Ishikawa (cell line): ENCODE data around the gene PAQR6.

Experiments used
- CEBPB ChIP-seq: IDR thresholded peaks from 2 replicates; pipeline ENCODE4 v1.6.1; 2012
- CREB1 ChIP-seq: IDR thresholded peaks from 2 replicates; pipeline ENCODE4 v1.6.1; 2012; ENCODE audit warnings: low read depth
- EGR1 ChIP-seq: IDR thresholded peaks from 2 replicates; pipeline ENCODE4 v1.6.1; 2012
- EP300 ChIP-seq: IDR thresholded peaks from 2 replicates; pipeline ENCODE4 v1.6.1; 2012; ENCODE audit warnings: borderline replicate concordance
- FOXM1 ChIP-seq: IDR thresholded peaks from 2 replicates; pipeline ENCODE4 v1.6.1; 2012; ENCODE audit warnings: low read depth, borderline replicate concordance
- NFIC ChIP-seq: IDR thresholded peaks from 2 replicates; pipeline ENCODE4 v1.6.1; 2012
- RAD21 ChIP-seq: IDR thresholded peaks from 2 replicates; pipeline ENCODE4 v1.6.1; 2012; ENCODE audit warnings: low read depth
- TAF1 ChIP-seq: IDR thresholded peaks from 2 replicates; pipeline ENCODE4 v1.6.1; 2012; ENCODE audit warnings: low read depth, mild to moderate bottlenecking
- TCF12 ChIP-seq: IDR thresholded peaks from 2 replicates; pipeline ENCODE4 v1.6.1; 2012; ENCODE audit warnings: low read depth
- TEAD4 ChIP-seq: IDR thresholded peaks from 2 replicates; pipeline ENCODE4 v1.6.1; 2012
- USF1 ChIP-seq: IDR thresholded peaks from 2 replicates; pipeline ENCODE4 v1.6.1; 2012
- YY1 ChIP-seq: IDR thresholded peaks from 2 replicates; pipeline ENCODE4 v1.6.1; 2012; ENCODE audit warnings: low read depth
- ZBTB7A ChIP-seq: IDR thresholded peaks from 2 replicates; pipeline ENCODE4 v1.6.1; 2012; ENCODE audit warnings: low read depth
- TF ChIP-seq, protein P1 (sequence below): IDR thresholded peaks from 2 replicates; pipeline ENCODE4 v1.6.1; 2012; ENCODE audit warnings: low read depth, mild to moderate bottlenecking
- TF ChIP-seq, protein P2 (sequence below): IDR thresholded peaks from 2 replicates; pipeline ENCODE4 v1.6.1; 2012

Gene PAQR6

DNA sequence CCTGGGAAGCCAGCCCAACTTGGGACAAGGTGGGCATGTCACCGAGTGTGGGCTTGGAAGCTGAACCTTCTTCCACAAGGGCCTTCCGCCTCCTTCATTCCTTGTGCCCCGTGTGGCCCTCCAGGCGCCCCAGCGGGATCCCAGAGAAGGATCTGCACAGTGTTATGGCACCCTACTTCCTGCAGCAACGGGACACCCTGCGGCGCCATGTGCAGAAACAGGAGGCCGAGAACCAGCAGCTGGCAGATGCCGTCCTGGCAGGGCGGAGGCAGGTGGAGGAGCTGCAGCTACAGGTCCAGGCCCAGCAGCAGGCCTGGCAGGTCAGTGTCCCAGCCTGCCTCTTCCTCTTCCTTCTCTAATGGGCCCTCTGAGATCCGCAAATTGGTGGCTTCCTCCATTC is 11.7 kb downstream of the PAQR6 start:
- TF ChIP-seq, protein P1, sequence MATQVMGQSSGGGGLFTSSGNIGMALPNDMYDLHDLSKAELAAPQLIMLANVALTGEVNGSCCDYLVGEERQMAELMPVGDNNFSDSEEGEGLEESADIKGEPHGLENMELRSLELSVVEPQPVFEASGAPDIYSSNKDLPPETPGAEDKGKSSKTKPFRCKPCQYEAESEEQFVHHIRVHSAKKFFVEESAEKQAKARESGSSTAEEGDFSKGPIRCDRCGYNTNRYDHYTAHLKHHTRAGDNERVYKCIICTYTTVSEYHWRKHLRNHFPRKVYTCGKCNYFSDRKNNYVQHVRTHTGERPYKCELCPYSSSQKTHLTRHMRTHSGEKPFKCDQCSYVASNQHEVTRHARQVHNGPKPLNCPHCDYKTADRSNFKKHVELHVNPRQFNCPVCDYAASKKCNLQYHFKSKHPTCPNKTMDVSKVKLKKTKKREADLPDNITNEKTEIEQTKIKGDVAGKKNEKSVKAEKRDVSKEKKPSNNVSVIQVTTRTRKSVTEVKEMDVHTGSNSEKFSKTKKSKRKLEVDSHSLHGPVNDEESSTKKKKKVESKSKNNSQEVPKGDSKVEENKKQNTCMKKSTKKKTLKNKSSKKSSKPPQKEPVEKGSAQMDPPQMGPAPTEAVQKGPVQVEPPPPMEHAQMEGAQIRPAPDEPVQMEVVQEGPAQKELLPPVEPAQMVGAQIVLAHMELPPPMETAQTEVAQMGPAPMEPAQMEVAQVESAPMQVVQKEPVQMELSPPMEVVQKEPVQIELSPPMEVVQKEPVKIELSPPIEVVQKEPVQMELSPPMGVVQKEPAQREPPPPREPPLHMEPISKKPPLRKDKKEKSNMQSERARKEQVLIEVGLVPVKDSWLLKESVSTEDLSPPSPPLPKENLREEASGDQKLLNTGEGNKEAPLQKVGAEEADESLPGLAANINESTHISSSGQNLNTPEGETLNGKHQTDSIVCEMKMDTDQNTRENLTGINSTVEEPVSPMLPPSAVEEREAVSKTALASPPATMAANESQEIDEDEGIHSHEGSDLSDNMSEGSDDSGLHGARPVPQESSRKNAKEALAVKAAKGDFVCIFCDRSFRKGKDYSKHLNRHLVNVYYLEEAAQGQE, result no peak
- TF ChIP-seq TAF1 (no peak), EP300 (no peak), CEBPB (no peak), FOXM1 (no peak), EGR1 (no peak), NFIC (no peak), TEAD4 (no peak), TCF12 (no peak), RAD21 (no peak), USF1 (no peak), CREB1 (no peak), YY1 (no peak), ZBTB7A (no peak)
- TF ChIP-seq, protein P2, sequence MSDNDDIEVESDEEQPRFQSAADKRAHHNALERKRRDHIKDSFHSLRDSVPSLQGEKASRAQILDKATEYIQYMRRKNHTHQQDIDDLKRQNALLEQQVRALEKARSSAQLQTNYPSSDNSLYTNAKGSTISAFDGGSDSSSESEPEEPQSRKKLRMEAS, result no peak

GRCh38 chr1:156233426-156234127 is 14.3 kb downstream of the PAQR6 start:
- TF ChIP-seq CREB1 (no peak), EGR1 (no peak), EP300 (no peak), USF1 (no peak), FOXM1 (no peak), YY1 (no peak), RAD21 (no peak), CEBPB (no peak)
- TF ChIP-seq, protein P1, result no peak

DNA sequence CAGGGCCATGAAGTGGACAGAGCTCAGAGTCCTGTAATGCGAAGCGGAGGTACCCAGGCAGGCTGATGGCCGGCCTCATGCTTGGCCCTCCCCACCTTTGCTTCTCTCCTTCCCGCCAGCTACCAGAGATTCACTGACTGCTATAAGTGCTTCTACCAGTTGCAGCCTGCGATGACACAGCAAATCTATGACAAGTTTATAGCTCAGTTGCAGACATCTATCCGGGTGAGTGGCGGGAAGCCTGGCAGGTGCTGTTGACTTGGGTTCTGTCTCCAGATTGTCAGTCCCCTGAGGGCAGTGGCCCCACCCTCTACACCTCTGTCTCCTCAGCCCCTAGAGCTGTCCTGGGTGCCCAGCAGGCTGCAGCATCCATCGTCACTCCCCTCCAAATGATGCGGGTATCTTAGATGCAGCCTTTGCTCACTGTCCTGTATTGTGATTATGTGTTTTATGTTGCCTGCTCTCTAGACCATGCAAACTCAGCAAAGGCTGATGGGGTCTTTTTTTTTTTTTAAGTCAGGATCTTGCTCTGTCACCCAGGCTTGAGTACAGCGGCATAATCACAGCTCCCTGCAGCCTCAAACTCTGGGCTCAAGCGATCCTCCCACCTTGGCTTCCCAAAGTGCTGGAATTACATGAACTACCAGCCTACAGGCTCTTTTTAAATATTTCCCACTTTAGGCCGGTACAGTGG is 15.5 kb downstream of the PAQR6 start:
- TF ChIP-seq EP300, result no peak
- no peak for TF ChIP-seq RAD21
- TF ChIP-seq, protein P2, result no peak
- TF ChIP-seq ZBTB7A, result no peak
- TF ChIP-seq, protein P1, result no peak
- TF ChIP-seq TAF1, result no peak
- no peak for TF ChIP-seq CEBPB
- no peak for TF ChIP-seq TEAD4
- no peak for TF ChIP-seq FOXM1
- no peak for TF ChIP-seq EGR1
- TF ChIP-seq CREB1, result no peak
- TF ChIP-seq USF1, result no peak
- TF ChIP-seq YY1, result no peak
- TF ChIP-seq NFIC, result no peak

GRCh38 chr1:156230473-156230837 is 17.4 kb downstream of the PAQR6 start:
- no peak for TF ChIP-seq CREB1
- TF ChIP-seq USF1, result no peak
- TF ChIP-seq TCF12, result no peak
- no peak for TF ChIP-seq CEBPB
- TF ChIP-seq RAD21, result no peak
- TF ChIP-seq, protein P2, result no peak
- TF ChIP-seq NFIC, result no peak
- TF ChIP-seq ZBTB7A, result no peak
- no peak for TF ChIP-seq EP300
- no peak for TF ChIP-seq EGR1
- TF ChIP-seq TEAD4, result no peak
- no peak for TF ChIP-seq YY1
- TF ChIP-seq TAF1, result no peak
- TF ChIP-seq, protein P1, result no peak
- TF ChIP-seq FOXM1, result no peak
